ENCODE measurements around the gene PARD6A. TPM values are rescaled to one million over a fixed set of nuclear protein-coding genes. Genes with fewer than 3 reads are reported as not detected.

Gene PARD6A
- total RNA-seq, 6 experiments from 2014 or later = 0.55 to 1.1 (median 0.86) TPM

GRCh38 chr16:67703626-67704025 is 42.9 kb downstream of the PARD6A start:
- H3K27me3 Mint-ChIP-seq (ENCODE audit: insufficient read depth) = no peaks in the 10 kb centered on the region
- no peak overlapping the region for H3K4me3 Mint-ChIP-seq
- peaks cover 11% of the 10 kb centered on the region for H3K4me1 Mint-ChIP-seq (ENCODE audit: low read depth)
- peaks cover 4% of the 10 kb centered on the region for H3K9me3 Mint-ChIP-seq
- peaks cover 4% of the 10 kb centered on the region for H3K36me3 Mint-ChIP-seq (ENCODE audit: low read depth)
- H3K27ac Mint-ChIP-seq = no peak overlapping the region
- TF ChIP-seq CTCF (IDR thresholded peaks at IDR 0.05) = no peak
- no peak for DNase-seq

GRCh38 chr16:67704110-67704509 is 43.4 kb downstream of the PARD6A start:
- H3K27me3 Mint-ChIP-seq (ENCODE audit: insufficient read depth) = no peaks in the 10 kb centered on the region
- no peaks in the 10 kb centered on the region for H3K36me3 Mint-ChIP-seq (ENCODE audit: low read depth)
- no peaks in the 10 kb centered on the region for H3K9me3 Mint-ChIP-seq
- DNase-seq = no peak
- H3K27ac Mint-ChIP-seq = no peak overlapping the region
- H3K4me3 Mint-ChIP-seq = no peak overlapping the region
- no peak for TF ChIP-seq CTCF (IDR thresholded peaks at IDR 0.05)
- H3K4me1 Mint-ChIP-seq (ENCODE audit: low read depth) = peaks cover 15% of the 10 kb centered on the region

GRCh38 chr16:67707210-67707609 is 46.5 kb downstream of the PARD6A start:
- peaks cover 15% of the 10 kb centered on the region for H3K4me1 Mint-ChIP-seq (ENCODE audit: low read depth)
- H3K36me3 Mint-ChIP-seq (ENCODE audit: low read depth) = no peaks in the 10 kb centered on the region
- H3K4me3 Mint-ChIP-seq = no peak overlapping the region
- no peak for DNase-seq
- no peak overlapping the region for H3K27ac Mint-ChIP-seq
- no peaks in the 10 kb centered on the region for H3K27me3 Mint-ChIP-seq (ENCODE audit: insufficient read depth)
- no peak for TF ChIP-seq CTCF (IDR thresholded peaks at IDR 0.05)
- no peaks in the 10 kb centered on the region for H3K9me3 Mint-ChIP-seq

GRCh38 chr16:67707790-67708189 is 47.0 kb downstream of the PARD6A start:
- Mint-ChIP-seq H3K9me3 (no peaks in the 10 kb centered on the region), H3K27me3 (ENCODE audit: insufficient read depth) (no peaks in the 10 kb centered on the region), H3K27ac (no peak overlapping the region), H3K4me3 (no peak overlapping the region), H3K36me3 (ENCODE audit: low read depth) (no peaks in the 10 kb centered on the region), H3K4me1 (ENCODE audit: low read depth) (peaks cover 15% of the 10 kb centered on the region)
- DNase-seq = no peak
- TF ChIP-seq CTCF (IDR thresholded peaks at IDR 0.05) = no peak

GRCh38 chr16:67708368-67708771 is 47.6 kb downstream of the PARD6A start:
- Mint-ChIP-seq H3K27ac (peak overlapping the region; percentile 17; the same call in 1 of the 2 replicates), H3K9me3 (no peaks in the 10 kb centered on the region), H3K36me3 (ENCODE audit: low read depth) (no peaks in the 10 kb centered on the region), H3K27me3 (ENCODE audit: insufficient read depth) (no peaks in the 10 kb centered on the region), H3K4me1 (ENCODE audit: low read depth) (peaks cover 15% of the 10 kb centered on the region), H3K4me3 (no peak overlapping the region)
- DNase-seq = peak; percentile 27
- no peak for TF ChIP-seq CTCF (IDR thresholded peaks at IDR 0.05)

- Mint-ChIP-seq H3K9me3 (no peaks in the 10 kb centered on the region), H3K4me1 (ENCODE audit: low read depth) (peaks cover 15% of the 10 kb centered on the region), H3K36me3 (ENCODE audit: low read depth) (no peaks in the 10 kb centered on the region), H3K27ac (no peak overlapping the region), H3K4me3 (no peak overlapping the region), H3K27me3 (ENCODE audit: insufficient read depth) (no peaks in the 10 kb centered on the region)
- DNase-seq = no peak
- no peak for TF ChIP-seq CTCF (IDR thresholded peaks at IDR 0.05)
Measured at GRCh38 chr16:67709050-67709449, 48.3 kb downstream of the PARD6A start.

Measured in HFFc6 (cell line).